Measurements from ENCODE around the gene DYNC2H1.
"Not testable (repeated sequence)": the region's sequence is repeated elsewhere in the genome, so short reads cannot be mapped to it uniquely, and the experiment has no call there.

The DYNC2H1 gene

DNA sequence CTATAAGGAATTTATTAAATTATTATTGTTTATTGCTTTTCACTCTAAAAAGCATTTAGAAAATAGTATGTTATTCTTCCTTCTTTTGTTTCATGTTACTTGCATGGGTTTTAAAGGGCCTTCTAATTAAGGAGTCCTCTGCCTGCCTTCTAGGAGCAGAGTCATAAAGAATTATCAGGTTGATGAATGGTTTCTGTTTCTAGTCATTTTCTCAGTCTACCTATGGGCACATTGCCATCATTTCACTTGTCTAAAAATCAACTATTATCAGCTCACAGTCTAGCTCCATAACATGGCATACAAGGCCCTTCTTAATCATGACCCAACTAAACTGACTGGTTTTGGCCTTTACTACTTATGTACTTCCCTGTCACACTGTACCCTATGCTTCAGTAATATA lies 16.2 kb downstream of the DYNC2H1 start:
- DNase-seq, result peak; percentile 27

DNA sequence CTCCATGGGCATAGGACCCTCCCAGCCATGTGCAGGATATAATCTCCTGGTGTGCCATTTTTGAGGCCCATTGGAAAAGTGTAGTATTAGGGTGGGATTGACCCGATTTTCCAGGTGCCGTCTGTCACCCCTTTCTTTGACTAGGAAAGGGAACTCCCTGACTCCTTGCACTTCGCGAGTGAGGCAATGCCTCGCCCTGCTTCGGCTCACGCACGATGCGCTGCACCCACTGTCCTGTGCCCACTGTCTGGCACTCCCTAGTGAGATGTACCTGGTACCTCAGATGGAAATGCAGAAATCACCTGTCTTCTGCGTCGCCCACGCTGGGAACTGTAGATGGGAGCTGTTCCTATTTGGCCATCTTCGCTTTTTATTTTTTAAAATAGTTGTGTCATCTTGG lies 32.8 kb downstream of the DYNC2H1 start:
- not testable (repeated sequence) for DNase-seq

DNA sequence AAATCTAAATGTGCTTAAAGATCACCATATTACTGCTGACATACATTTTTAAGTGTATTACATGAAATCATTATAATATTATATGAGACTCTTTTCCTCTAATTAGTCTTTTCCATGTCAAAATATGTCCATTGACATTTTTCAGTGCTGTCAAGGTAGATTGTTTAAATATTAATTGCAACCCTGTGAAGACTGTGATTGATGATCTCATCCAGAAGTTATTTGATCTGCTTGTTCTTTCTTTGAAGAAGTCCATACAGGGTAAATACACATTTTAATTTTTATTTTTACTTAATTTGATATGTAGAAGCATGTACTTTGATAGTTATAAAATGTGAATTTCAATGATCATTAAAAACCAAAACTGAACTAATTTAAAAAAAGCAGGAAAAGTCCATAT lies 38.4 kb downstream of the DYNC2H1 start:
- no peak for DNase-seq

DNA sequence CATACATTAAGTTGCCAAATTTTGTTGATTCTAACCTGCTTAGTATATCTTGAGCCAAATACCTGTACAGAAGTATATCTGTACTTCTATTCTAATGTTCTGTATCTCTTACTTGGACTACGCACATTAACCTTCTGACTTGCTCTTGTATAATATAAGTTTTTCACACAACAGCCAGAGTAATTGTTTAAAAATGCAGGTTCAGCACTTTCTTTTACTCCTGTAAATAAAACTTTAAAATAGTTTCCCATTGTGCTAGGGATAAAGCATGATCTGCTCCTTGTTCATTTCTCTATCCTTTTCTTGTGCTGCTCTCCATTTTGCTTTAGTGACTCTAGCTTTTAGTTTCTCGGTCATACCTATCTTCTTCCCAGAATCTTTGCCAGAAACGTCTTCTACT lies 48.3 kb downstream of the DYNC2H1 start:
- DNase-seq, result no peak

DNA sequence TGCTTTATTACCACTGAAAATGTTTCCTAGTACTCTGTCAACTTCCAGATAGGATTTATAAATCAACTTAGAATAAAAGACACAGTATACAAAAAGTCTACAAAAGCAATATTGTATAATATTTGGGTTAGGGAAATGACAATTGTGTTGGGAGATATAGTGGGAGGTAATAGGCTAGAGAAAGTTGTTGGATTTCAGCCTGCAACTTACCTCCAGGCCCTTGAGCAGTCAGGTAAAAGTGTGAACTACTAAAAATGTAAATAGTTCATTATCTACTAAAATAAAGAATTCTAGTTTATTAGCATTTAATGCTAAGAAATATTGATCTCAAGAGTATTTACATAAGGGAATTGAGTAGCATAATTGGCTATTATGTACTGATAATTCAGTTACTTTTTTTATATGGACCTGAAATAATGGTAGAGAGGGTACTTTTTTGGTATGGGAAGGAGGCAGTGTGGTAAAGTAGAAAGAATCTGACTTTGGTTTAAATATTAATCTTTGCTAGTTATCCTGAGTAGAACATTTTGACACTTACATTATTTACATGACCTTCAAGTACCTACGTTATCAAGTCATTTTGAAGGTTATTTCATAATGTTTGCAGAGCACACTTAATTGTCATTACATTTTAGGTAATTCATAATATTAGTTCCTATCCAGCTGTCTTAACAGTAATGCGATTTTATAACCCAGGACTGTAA lies 55.0 kb downstream of the DYNC2H1 start:
- no peak for DNase-seq

DNA sequence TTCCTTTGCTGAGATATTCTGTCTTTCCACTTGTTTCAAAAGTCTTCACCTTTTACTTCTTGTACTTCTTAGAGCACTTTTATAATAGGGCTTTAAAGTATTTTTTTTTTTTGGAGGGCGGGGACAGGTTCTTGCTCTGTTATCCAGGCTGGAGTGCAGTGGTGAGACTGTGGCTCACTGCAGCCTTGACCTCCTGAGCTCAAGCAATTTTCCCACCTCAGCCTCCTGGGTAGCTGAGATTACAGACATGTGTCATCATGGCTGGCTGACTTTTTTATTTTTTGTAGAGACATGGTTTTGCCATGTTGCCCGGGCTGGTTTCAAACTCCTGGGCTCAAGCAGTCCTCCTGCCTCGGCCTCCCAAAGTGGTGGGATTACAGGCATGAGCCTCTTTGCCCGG lies 57.9 kb downstream of the DYNC2H1 start:
- DNase-seq, result no peak

DNA sequence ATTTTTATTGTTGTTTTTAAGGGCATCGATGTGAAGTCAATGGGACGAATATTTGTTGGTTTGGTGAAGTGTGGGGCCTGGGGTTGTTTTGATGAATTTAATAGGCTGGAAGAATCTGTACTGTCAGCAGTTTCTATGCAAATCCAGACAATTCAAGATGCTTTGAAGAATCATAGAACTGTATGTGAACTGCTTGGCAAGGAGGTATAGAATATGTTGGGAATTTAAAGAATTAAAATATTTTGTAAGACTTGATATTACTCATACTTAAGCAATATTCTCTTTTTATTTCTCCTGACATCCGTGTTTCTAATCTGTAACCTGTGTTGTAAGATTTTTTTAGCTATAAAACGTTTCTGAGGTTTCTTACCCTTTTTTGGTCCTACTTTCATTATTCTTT lies 61.6 kb downstream of the DYNC2H1 start:
- no peak for DNase-seq

DNA sequence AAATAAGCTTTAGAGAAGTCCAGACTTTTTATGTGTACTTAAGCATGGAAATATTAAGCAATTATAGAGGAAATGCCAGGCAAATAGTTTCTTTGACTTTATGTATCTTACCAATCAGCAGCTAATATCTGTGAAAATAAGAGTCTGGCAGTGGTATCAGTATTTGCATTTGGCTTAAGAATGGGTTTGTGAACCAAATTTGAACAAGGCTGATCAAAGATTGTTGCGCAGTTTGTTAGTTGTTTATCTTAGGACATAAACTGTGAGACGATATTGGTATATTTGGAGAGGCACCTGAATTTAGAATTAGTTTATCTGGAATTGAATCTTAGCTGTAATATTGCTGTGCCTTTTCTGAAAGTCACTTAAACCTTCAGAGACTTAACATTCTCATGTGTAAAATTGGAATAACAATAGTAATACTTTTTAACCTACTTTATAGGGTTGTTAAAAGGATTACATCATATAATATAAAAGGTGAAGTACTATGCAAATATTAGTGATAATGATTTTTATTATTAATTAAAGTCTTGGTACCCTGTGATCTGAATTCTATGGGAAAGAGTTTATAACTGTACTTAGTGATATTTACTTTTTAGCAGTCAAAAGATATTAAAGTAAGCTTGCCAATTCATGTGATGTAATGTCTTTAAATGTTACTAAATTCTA lies 66.4 kb downstream of the DYNC2H1 start:
- no peak for DNase-seq

DNA sequence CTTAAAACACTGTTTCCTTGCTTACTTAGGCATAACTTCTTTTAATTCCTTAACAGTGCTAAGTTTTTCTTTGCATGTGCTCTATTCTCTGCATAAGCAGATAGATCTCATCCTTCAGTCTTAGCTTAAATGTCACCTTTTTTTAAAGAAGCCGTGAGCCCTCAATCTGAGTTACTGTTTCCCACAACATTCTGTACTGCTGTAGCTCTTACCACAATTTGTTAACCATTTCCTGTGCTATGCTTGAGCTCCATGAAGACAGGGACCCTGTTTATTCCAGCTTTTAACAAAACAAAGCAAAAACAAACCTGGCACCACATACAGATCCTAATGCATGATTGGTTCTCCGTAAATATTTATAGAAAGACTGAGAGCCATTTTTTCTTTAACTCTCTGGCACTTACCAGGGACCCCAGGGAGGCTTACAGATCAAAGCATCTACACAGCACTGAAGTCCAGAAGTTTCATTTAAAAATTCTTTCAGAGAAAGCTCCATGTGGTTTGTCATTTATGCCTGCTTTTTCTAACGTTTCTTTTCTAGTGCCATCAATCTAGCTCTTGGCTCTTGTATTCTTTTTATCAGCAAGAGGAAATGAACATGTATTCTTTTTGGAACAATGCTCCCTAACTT lies 74.9 kb downstream of the DYNC2H1 start:
- DNase-seq, result peak; percentile 16

DNA sequence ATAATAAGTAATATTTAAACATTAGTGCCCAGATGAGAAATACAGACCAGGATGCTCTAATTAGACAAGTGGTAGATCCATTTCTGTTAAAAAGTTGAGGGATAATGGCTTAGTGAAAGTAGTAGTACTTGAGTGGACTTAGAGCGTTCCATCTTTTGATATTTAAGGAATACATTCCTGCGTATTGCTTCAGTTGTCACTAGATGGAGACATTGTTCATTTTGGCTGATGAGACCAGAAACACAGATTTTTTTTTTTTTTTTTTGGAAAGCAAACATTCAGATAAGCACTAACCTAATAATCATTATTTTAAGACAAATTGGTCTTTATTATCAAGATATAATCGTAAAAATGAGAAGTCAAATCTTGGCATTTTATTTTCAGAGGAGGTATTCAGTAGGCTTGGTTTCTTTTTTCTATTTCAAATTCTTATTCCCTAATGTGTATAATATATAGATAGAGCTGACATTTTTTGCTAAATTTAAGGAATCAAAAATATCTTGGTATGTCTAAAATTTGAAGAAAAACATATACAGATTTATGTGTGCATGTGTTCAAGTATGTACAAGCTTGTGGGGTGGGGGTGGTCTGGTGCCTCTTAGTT lies 92.9 kb downstream of the DYNC2H1 start:
- DNase-seq, result peak; percentile 20

DNA sequence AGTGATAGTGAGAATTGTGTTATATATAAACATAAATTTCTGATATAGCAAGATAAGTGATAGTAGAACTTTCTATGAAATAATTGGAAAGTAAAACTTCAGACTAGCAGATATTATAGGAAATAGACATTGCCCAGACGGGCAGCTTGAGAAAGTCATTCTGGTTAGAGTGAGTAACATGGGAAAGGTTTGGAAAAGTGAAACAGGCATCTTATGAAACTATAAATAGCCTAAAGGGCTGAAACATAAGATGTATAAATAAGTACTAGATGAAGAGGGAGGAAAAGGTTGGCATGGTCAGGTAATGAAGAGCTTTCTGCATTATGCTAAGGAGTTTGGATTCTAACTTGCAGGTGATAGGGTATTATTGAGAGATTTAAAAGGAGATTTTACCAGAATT lies 101.3 kb downstream of the DYNC2H1 start:
- no peak for DNase-seq

DNA sequence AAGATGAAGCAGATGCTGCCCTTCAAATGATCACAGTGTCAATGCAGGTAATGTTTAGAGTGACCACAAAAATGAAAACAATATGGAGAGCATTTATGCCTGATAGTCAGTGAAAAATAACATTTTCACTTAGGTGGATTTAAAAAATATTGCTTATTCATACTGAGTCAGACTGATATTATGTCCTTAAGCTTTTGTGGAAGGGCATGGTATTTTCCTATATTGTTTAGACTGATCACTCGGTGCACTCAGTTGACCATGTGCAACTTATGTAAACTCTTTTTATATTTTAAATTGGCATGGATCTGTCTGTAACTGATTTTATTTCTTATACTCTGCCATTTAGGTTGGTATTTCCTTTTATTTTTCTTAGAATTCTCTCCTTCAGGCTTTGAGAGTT lies 106.6 kb downstream of the DYNC2H1 start:
- no peak for DNase-seq

DNA sequence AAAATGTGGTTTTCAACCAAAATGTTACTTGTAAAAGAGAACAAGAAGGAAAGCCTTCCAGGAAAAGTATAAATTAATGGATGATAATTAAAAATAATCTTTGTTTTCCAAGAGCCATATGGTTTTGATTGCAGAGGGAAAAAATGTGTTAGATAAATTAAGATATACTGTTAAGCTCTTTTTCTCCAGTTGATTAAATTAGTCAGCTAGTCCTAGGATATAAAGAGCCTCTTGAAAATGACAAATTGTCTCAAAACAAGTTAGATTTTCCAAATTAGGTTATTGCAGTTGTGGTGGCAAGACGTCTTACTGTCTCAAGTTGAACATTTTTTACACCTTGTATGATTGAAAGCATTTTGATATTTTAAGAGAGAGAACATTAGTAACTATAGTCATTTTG lies 110.9 kb downstream of the DYNC2H1 start:
- DNase-seq, result no peak

DNA sequence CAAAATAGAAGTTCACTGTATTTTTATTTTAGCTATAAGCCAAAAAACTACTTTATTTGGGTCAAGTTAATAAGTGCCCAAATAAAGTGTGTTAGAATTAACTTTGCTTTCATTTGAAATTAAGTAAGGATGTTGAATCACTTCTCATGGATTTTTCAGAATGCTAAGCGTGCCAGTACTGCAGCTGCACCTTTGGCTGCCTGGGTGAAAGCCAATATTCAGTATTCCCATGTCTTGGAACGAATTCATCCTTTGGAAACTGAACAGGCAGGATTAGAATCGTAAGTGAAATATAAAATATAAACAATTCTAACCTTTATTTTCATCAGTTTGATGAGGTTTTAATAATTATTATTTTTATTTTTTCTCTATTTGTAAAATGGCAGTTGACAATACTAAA lies 113.6 kb downstream of the DYNC2H1 start:
- DNase-seq, result no peak

DNA sequence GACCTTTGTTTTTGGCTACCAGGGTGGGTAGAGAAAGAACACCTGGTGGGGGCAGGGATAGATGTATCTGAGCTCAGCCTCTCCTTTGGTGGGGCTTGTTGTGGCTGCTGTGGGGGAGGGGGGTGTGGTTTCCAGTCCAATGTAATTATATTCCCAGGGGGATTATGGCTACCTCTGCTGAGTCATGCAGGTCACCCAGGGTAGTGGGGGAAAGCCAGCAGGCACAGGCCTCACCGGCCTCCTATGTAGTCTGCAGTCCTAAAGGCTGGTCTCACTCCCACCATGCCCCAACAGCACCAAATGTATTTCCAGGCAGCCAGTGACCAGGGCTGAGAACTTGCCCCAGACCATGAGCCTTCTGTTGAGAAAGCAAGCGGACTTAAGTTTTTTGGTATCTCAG lies 119.6 kb downstream of the DYNC2H1 start:
- DNase-seq, result no peak

DNA sequence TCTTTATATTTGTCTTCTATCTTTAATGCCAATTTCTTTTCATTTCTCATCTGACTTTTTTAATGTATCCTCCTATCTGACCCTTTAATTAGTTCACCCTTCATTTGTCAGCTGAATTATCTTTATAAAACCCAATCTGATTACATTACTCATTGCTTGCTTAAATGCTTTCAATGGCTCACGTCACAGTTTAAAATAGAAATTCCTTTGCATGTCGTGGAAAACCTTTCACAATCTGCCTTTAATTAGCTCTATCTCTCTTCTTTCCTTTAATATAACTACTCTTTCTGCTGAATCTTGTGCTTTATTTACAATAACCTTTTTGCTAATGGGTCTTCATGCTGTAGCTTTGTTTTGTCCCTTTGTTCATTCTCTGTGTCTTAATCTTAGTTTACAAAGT lies 125.7 kb downstream of the DYNC2H1 start:
- no peak for DNase-seq

DNA sequence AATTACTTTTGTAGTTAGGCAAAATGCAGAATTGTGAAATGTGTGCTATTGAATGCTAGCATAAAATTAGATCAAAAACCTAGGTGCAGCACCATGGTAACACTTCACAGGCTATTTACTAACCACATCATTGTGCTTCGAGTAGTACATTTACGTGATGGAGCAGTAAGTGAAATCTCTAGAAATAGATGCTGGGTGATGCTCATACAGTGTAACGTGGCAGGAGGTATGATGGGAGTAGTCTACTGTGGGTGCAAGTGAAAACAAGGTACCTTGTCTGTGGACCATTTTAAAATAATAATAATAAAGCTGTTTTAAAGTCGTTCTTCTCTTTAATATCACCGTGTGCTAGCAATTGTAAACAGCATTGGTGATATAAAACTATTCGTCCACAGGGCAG lies 132.3 kb downstream of the DYNC2H1 start:
- no peak for DNase-seq

DNA sequence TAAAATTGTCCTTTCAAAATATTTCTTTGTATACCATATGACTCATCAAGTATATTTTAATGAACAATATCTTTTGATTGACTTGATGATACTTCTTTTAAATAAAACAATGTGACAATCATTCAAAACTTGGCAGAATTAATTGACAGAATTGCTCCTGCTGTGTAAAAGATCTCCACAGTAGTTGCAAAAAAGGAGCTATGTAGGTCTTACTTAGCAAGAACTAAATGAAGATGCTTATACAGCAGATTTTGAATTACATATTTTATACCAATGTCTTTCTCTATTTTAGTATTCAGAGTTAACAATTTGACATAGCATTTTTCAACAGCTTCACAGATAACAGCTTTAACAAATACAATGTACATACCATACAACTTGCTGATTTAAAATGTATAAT lies 144.9 kb downstream of the DYNC2H1 start:
- DNase-seq, result no peak

DNA sequence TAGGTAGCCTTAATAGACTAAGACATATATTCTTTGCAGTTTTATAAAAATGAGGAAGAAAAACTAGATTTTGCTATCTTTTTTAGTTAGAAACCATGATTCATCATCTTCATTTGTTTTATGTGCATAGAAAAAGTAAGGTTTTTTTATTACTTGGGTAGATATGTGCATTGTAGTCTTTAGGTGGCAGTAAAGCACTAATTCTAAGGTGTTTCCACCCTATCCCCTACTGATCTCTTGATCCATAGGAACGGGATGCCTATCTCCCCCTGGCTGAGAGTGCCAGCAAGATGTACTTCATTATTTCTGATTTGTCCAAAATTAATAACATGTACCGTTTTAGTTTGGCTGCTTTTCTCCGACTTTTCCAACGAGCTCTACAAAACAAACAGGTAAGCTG lies 148.1 kb downstream of the DYNC2H1 start:
- no peak for DNase-seq

DNA sequence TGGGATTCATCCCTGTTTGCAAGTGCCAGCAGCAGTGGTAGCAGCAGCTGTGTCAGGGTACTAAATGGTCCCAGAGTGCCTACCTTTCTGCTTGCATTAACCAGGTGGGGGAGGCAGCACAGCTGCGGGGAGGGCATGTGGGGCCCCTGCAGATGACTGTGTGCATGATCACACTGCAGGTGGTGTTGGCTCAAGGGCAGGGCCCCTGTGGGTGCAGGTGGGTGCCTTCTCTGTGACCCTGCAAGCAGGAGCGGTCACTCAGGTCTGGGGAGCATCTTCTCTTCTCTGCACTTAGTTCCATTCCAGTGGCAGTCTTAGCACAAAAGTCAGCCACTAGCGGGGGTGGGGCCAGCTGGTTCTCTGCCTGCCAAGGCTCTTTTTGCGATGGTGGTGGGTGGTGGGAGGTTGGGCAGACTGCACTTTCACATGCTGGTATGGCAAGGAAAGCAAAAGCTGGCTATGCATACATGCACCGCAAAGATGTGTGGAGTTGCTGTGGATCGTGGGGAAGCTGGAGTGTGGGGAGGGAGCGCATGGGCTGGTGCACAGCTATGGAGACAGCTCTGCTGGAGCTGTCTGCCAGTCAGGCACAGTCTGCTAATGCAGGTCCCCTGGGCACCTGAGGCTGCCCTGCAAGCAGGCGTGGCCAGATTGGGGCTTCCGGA lies 157.1 kb downstream of the DYNC2H1 start:
- no peak for DNase-seq

DNA sequence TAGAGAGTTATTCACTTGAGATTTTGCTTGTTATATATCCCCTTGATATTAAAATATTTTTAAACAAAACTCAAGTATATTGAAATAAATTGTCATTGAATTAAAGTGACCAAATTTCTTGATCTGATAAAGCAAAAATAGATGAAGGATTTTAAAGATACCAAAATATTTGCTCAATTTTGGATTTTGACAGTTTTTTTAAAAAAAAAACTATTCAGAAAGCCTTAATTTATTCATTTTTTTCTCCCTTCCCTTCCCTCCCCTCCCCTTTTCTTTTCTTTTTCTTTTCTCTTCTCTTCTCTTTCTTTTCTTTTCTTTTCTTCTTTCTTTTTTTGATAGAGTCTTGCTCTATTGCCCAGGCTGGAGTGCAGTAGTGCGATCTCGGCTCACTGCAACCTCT lies 163.7 kb downstream of the DYNC2H1 start:
- DNase-seq, result no peak

DNA sequence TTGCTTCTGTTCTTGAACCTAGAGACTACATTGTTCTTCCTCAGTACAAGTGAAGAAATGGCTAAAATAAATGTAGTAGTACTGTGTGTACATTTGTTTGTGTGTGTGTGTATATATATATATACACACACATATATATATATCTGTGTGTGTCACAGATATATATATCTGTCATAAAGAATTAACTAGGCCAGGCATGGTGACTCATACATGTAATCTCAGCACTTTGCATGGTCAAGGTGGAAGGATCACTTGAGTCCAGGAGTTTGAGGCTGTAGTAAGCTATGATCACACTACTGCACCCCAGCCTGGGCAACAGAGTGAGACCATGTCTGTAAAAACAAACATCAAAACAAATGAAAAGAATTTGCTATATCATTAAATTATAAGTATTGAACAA lies 164.8 kb downstream of the DYNC2H1 start:
- DNase-seq, result no peak

DNA sequence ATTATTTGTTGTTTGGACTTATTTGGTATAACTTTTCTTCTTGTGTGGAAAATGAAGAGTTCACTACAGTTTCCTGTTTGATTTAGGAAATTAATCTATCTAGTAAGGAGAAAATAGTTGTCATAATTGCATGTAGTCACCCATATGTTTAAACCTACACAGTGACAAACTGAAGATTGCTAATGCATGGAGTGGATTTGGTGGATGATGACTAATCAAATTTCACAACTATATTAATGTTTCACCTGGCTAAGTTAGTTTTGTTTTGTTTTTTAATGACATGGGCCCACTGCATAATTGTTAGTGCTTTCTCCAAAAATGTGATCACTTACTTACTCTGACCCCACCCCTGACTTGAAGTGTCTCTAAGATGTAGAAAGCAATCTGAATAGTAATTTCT lies 170.6 kb downstream of the DYNC2H1 start:
- no peak for DNase-seq

DNA sequence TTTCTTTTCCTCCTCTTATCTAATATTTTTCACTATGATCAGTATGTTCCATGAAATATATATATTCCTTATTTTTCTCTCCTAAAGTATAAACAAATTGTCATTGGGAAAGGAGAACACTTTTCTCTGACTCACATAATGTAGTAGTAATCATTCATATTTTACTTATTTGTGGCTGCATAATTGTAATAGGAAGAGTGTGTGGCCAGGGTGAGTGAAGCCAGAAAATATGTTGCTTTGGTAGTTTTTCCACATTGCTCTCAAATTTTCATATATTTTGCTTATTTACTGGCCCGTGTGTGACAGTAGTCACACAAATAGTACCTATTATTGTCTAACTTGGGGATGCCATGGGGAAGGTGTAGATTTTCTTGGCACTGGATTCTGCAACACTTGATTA lies 172.1 kb downstream of the DYNC2H1 start:
- no peak for DNase-seq

Data from activated CD4-positive, alpha-beta T cell treated with anti-CD3 and anti-CD28 coated beads, Interleukin-10, Interleukin-2, amounts not matched to agents 100 ng/mL and 50 ng/mL, durations not matched to agents 16 hours and 8 hours (primary cell).